Stimulated activated CD4-positive, alpha-beta T cell treated with anti-CD3 and anti-CD28 coated beads, TNF-alpha, amount 100 ng/mL, for 24 hours (primary cell): Measurements from ENCODE around the gene KRTAP21-3.
"Not testable (repeated sequence)": the region's sequence is repeated elsewhere in the genome, so short reads cannot be mapped to it uniquely, and the experiment has no call there.

Source experiments
- DNase-seq, 3 experiments: peaks; one replicate each; pipeline ENCODE4 v3.0.0-alpha.2; 2020; ENCODE audit warnings: low read depth in 3 of 3

KRTAP21-3 gene, protein sequence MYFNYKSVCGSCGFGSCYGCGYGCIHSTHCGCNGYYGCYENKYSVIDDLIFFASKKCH

DNA sequence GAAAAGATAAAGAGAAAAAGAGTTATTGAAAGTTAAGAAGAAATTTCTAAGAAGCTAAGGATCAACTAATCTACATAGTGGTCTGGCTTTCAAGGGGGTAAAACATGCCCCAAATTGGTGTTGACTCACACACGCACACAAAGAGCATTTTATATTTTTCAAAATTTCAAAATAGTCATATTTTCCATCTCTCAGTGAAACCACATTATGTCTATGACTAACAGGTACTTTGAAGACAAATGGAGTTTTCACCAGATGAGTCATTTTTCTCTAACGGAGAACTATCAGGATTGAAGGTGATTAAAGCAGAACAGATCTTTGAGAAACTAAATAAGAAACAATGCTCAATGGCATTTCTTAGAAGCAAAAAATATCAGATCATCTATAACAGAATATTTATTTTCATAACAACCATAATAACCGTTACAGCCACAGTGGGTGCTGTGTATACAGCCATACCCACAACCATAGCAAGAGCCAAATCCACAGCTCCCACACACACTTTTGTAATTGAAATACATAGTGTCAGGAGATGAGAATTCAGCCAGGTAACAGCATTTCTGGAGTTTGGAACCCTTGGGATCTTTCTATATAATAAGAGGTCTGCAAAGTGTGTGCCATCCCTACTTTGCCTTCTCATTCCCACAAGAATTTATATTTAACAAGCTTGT lies at the start of gene KRTAP21-3:
KRTAP21-3 (minus strand) TSS at position 539 of the 671 bp plus-strand sequence; CDS start at position 521, 18 bp downstream.
- DNase-seq = peak in 1 of 3 experiments; percentile 11

DNA sequence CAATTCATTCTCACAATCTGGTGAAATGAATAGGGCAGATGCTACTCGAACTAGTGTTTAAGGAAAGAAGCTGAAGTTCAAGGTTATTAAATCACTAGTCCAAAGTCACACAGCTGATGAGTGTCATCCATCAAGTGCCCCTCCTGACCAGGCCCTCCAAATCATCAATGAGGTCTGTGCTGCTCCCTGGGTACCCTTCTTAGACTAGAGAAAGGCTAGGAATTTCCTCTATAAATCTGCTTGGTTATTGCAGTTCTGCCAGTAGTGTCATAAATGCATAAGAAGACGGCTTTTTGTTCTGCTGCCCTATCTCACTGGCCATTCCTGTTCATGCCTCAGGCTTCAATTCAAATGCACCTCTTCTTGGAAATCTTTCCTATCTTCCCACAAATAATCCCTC lies 42.2 kb upstream of the KRTAP21-3 start:
- DNase-seq = no peak

DNA sequence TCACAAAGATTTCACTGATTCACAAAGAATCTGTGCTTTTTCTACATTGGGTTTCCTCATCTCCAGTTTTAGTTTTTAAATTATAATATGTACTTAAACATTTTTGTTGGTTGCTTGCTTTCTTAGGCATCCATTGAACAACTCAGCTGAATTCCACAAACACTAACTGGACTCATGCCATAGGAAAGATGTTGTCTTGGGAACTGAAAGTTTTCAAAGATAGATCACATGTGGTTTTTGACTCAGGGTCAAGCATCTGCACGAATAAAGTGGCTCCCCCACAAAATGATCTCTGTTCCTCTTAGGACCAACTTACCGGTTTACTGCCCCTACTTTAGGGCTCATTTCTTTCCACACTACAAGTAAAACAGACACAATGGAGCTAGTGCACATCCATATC lies 39.7 kb upstream of the KRTAP21-3 start:
- no peak for DNase-seq

DNA sequence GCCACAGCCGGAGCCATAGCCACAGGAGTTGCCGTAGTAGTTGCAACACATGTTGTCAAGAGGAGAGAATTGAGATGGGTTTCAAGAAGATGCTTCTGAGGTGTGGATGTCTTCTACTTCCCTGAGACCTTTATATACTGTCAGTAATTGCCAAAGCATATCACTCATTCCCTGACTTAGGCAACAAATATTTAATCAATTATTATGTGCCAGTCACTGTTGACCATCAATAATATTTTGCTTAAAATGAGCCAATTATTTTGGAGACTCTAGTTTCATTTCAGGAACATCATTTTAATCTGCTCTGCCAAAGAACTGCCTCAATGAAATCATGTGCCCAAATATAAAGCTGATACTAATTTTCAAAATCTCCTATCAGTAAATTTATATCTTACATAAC lies 36.8 kb upstream of the KRTAP21-3 start, which contains the start of gene KRTAP21-1:
KRTAP21-1 (minus strand) TSS at position 101 of the 400 bp plus-strand sequence; CDS start at position 51, 50 bp downstream.
- DNase-seq = not testable (repeated sequence)

DNA sequence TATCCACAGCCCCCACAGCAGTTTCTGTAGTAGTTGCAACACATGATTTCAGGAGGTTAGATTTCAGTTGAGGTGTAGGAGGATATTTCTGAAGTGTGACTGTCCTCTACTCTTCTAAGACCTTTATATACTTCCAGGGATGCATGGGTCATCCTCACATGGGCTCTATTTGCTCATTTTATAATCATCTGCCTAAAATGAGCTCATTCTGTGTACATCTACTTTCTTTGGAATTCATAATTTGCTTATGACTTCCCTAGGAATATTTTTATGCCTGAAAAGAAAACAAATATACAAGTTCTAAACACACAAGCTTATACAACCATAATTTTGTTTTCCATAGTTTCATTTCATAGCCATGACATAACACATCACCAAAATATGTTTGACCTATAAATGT lies 28.6 kb upstream of the KRTAP21-3 start, which contains the start of gene KRTAP21-2:
KRTAP21-2 (minus strand) TSS at position 101 of the 400 bp plus-strand sequence; CDS start at position 44, 57 bp downstream.
- DNase-seq = no peak

DNA sequence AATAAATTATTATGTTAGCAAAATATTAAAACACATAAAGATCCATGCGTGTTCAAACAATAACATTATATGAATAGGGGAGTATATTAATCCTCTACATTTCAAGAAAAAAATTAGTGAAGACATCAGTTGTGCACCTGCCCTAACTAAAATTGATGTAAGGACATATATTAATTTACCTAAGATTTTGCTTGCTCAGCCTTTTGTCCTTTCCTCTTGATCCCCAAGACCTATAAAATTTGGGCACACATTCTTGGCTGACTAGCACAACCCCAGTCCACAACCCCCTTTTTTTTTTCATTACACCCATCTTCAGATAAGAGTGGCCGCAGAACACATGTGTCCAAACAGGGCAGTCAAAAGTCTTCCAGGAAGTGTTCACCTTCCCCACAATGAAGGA lies 21.9 kb upstream of the KRTAP21-3 start:
- DNase-seq = no peak

DNA sequence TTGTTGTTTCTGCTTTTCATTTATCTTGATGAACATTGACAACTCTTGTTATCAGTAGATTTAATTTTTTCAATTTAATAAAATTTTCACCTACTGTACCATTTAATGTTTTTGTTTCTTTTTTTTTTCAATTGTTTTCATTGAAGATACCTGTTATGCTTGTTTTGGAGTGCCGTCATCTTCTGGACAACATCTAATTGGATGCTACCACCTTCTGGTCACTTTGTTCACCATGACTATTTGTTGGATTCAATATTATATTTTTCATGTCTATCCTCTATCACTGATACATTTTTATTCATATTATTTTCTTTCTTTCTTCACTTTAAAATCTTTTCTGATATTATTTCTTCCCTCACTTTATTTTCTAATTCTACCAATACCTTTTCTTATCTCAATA lies 14.4 kb upstream of the KRTAP21-3 start:
- no peak for DNase-seq

DNA sequence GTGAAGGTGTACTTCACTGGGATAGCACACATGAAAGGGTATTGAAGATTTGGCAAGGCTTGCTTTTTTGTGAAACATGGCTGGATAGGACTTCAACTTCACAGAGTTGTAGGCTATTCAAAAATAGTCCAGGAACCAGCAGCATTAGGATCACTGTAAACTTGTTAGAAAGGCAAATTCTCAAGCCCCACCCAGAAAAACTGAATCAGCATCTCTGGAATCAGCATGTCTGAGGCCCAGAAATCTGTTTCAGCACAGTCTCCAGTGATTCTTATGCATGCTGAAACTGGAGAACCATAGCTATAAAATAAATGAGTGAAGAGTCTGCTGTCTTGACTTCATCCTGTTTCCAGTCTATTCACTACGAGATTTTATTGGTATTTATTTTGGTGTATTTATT lies 8.1 kb upstream of the KRTAP21-3 start:
- DNase-seq = no peak

DNA sequence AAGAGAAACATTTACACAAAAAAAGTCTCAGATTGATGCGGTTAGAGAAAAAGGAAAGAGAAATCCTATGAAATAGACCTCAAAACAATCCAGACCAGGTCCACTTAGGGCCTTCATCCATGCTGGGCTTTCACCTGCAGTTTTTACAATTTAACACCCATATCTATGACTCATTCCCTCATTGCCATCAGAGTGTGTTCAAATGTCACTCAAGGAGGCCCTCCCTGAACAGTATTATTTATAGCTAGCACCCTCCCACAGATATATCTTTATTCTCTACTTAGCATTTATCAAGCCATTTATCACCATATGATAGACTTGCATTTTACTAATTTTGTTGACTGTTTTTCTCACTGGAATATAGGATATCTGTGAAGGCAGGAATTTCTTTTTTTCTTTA lies 824 bp upstream of the KRTAP21-3 start:
- DNase-seq = no peak

DNA sequence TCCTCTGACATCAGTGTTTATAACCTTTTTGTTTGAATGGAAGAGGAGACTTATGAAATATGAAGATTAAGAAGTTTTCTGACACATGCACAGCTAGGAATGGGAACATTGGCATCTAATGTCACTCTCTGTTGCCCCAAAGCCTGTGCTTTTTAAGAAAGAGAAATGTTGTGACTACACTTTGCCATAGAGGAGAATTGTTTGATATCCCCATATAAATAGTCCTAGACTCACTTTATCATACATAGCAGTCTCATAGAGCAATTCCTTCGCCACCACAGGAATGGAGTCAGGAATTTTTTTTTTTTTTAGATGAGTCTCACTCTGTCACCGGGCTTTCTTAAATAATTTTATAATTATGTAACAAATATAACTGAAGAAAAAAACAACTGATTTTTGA lies 1.5 kb downstream of the KRTAP21-3 start:
- DNase-seq = no peak

DNA sequence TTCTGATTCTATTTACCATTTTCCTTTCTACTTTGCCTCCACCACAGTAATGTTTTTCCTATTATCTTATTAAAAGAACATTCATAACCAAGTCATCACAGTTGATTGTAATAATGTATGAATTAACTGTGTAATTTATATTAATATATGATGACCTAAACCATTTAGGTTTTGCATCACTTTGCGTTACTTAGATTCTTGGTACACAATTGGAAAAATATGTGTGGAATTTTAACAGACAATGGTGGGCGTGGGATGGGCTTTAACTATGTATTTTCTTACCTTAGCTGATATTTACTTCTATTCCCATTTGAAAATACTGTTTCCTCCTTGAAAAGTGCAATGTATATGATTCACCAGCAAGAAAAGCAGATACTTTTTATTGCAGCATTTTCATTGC lies 3.6 kb downstream of the KRTAP21-3 start:
- DNase-seq = no peak

DNA sequence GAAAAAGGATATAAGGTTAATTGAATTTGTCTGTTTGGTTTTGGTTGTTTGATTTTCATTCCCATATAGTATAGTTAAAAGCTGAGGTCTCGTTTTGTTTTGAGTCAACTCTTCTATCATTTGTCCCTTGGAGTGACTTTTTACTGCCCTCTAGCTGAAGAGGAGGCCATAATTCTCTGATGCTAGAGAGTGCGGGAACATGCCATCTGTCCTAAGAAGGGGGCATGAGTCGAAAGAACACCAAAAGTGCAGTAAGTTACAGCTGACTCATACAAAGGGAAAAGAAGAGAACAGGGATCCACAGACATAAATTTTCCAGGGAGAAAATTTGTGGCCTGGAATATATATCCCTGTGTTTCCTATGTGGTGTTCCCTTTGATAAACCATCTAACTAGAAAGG lies 4.1 kb downstream of the KRTAP21-3 start:
- no peak for DNase-seq

DNA sequence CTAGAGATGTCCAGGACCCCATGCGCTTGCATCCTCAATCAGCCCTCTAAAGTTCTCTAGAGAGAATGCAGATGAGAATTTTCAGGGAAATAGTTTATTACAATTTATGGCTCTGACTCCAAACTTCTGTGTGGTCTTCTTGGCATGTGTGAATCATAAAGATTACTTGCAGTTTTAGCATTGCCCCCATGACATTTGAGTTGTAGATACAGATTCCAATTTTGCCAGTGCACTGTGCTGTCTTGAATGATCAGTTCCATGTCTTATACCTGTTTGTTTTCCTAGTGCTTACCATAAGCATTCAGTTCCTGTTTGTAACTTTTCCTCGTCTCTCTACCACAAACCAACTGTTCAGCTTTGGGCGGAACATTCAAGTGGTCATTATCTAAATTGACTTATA lies 4.8 kb downstream of the KRTAP21-3 start:
- DNase-seq = no peak

DNA sequence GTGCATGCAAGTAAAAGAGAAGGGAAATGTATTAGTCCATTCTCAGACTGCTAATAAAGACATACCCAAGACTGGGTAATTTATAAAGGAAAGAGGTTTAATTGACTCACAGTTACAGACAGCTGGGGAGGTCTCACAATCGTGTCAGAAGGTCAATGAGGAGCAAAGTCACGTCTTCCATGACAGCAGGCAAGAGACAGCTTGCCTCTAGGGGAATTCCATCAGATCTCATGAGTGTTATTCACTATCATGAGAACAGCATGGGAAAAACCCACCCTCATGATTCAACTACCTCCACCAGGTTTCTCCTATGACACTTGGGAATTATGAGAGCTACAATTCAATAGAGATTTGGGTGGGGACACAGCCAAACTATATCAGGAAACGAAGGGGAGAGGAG lies 8.1 kb downstream of the KRTAP21-3 start:
- DNase-seq = peak in 2 of 3 experiments; percentile 7 to 40

DNA sequence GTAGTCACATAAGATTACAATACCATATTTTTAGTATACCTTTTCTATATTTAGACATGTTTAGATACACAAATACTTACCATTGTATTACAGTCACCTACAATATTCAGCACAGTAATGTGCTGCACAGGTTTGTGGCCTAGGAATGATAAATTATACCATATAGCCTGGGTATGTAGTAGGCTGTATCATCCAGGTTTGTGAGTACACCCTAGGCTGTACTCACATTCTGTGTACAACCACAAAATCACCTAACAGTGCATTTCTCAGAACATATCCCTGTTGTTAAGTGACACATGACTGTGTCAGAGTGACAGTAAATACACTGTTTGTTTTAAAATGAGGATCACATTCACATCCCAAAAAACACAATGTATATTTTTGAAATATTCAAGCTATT lies 11.2 kb downstream of the KRTAP21-3 start:
- no peak for DNase-seq

DNA sequence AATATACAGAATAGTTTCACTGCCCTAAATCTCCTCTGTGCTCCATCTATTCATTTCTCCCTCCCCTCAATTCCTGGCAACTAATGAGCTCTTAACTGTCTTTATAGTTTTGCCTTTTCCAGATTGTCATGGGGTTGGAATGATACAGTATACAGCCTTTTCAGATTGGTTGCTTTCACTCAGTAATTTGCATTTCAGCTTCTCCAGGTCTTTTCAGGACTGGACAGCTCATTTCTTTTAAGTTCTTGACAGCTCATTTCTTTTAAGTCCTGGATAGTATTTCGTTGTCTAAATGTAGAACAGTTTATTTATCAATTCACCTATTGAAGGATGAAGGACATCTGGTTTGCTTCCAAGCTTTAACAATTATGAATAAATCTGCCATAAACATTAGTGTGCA lies 22.6 kb downstream of the KRTAP21-3 start:
- DNase-seq = no peak

DNA sequence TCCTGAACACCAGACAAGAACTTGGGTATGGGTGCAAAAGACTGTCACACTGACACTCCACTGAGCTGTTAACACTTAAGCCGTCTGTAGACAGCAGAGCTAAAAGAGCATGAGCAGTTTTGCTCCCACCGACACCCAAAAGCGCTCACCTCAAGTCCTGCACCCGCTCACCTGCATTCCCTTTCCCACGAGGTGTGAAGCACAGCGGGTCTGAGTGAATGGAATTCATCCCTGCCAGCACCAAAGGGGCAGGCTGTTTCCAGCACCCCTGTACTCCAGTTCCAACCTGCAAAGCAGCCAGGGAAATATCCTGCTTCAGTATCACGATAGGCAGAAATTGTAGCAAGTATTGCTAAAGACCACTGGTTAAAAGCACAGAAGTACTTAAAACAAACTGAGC lies 28.8 kb downstream of the KRTAP21-3 start:
- no peak for DNase-seq

DNA sequence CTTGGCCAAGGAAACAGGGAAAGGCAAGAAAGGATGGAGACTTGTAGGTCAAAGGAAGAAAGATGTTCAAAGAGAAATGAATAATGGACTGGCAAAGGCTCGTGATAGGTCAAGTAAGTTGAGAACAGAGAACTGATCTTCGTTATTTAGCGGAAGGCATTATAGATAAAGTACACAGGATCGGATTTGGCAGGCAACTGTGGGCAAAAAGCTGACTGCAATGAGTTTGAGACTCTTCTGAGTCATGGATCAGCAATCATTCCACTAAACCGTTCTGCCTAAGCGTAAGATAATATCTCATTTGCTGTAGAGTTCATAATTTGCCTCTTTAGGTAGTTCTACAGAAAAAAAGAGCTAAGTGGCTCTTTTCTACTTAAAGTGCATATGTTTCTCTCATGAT lies 34.1 kb downstream of the KRTAP21-3 start:
- DNase-seq = no peak

DNA sequence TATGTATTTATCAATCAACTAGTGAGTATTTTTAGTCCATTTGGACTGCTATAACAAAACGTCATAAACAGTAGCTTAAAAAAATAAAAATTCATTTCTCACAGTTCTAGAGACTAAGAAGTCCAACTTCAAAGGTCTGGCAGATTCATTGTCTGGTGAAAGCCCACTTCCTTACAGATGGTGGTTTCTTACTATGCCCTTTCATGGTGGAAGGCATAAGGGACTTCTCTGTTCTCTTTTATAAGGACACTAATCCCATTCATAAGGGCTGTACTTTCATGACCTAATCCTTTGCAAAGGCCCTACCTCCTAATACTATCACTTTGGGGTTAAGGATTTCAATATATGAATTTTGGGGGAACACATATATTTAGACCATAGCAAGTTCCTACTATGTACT lies 38.0 kb downstream of the KRTAP21-3 start:
- no peak for DNase-seq

DNA sequence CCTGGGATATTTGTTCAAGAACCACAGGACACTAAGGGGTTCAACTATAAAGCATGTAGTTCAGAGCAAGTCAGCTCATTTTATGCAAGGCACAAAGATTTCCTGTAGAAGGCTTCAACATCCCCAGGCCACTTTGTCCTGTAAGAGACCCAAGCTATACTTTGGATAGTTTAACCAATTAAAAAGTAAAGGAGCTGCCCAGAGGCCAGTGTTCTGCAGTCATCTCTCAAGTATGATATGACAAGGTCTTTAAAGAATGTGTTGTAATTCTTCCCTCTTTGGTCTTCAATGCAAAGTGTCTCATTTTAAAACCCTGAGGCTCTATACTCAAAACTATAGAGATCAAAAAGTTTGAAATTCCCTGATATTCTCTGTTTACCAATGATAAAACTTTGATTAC lies 41.8 kb downstream of the KRTAP21-3 start:
- no peak for DNase-seq

DNA sequence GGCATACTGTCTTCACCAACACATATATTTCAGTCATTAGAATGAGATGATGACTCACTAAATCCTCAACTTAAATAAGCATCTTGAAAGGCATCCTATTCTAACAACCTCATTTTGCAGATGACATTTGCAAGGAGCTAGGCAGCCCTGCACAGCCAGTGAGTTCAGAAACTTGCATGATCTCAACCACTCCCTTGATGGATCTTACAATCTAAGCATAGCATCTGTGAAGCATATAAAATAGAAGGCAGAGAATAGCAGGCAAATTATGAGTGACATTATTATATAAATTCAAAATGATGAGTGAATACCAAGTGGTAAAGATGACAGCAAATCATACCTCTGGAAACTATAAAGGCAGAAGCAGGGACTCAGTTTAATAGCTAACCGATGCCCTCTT lies 44.3 kb downstream of the KRTAP21-3 start:
- DNase-seq = no peak

DNA sequence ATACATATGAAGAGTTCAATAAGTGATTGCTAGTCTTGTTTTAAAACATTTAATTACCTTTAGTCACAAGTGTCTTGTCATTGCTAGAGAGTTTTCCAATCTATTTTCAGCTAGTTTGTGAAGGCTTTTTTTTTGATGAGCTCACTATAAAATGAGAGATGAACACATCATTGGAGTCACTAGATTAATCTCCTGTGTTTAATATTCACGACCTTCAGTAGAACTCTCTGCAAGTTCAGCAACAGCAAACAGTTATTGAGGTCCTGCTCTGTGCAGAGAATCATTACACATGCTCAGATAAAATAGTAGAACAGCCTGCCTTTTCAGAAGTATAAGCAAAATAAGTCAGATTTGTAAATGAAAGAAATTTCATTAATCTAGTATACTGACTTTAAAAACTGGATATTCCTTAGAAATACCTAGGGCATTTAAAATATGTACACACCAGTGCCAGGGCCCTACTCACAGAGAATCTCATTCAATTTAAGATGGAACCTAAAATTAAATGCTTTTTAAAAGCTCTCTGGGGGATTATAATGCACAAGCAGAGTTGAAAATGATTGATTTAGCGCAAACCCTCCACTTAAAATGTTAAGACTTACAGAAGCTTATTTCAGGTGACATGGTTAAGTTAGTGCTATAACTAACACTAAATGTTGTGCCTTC lies 45.5 kb downstream of the KRTAP21-3 start:
- DNase-seq = no peak

DNA sequence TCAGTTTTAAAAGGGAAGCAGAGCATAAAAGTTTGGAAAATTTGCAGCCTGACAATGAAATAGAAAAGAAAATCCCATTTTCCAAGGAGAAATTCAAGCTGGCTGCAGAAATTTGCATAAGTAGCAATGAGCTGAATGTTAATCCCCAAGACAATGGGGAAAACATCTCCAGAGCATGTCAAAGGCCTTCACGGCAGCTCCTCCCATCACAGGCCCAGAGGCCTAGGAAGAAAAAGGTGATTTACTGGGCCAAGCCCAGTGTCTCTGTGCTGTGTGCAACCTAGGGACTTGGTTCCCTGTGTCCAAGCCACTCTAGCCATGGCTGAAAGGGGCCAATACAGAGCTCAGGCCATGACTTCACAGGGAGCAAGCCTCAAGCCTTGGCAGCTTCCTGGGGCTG lies 49.8 kb downstream of the KRTAP21-3 start:
- DNase-seq = no peak
